Amniotic epithelial cell (primary cell): ENCODE data around the gene SIPA1L3.
A peak's percentile ranks its signal among the peaks of the same experiment; 100 is the strongest.
"Not testable (repeated sequence)": the region's sequence is repeated elsewhere in the genome, so short reads cannot be mapped to it uniquely, and the experiment has no call there.

Source experiments
- DNase-seq: peaks from one replicate; pipeline ENCODE4 v3.0.0-alpha.2; 2010; ENCODE audit warnings: low read depth

Gene SIPA1L3

GRCh38 chr19:38213469-38213868 lies 306.5 kb downstream of the SIPA1L3 start:
- DNase-seq, result no peak

GRCh38 chr19:38213911-38214625 lies 307.1 kb downstream of the SIPA1L3 start:
- DNase-seq, result peak; percentile 64

- no peak for DNase-seq
Observed at GRCh38 chr19:38216785-38217641, 310.0 kb downstream of the SIPA1L3 start.

- DNase-seq, result no peak
Observed at GRCh38 chr19:38218204-38218603, 311.2 kb downstream of the SIPA1L3 start.

GRCh38 chr19:38219221-38219620 lies 312.2 kb downstream of the SIPA1L3 start:
- DNase-seq, result no peak

- no peak for DNase-seq
Observed at GRCh38 chr19:38221421-38221820, 314.4 kb downstream of the SIPA1L3 start.

GRCh38 chr19:38221919-38222830 lies 315.2 kb downstream of the SIPA1L3 start:
- DNase-seq, result peak; percentile 28

GRCh38 chr19:38223119-38223523 lies 316.1 kb downstream of the SIPA1L3 start:
- DNase-seq, result no peak

- DNase-seq, result no peak
Observed at GRCh38 chr19:38223617-38224013, 316.6 kb downstream of the SIPA1L3 start.

- peak; percentile 59 for DNase-seq
Observed at GRCh38 chr19:38224014-38224862, 317.2 kb downstream of the SIPA1L3 start, which contains the start of gene DPF1. TSS of gene DPF1 (minus strand) at chr19:38224222. CDS start at chr19:38224142, 80 bp downstream.

- DNase-seq, result not testable (repeated sequence)
Observed at GRCh38 chr19:38224863-38225218, 317.8 kb downstream of the SIPA1L3 start.

- no peak for DNase-seq
Observed at GRCh38 chr19:38227287-38228004, 320.4 kb downstream of the SIPA1L3 start.

GRCh38 chr19:38228005-38228377 lies 321.0 kb downstream of the SIPA1L3 start:
- DNase-seq, result no peak

GRCh38 chr19:38228491-38229439 lies 321.8 kb downstream of the SIPA1L3 start:
- DNase-seq, result no peak

- peak; percentile 85 for DNase-seq
Observed at GRCh38 chr19:38229585-38230073, 322.6 kb downstream of the SIPA1L3 start.

- DNase-seq, result not testable (repeated sequence)
Observed at GRCh38 chr19:38230506-38231133, 323.6 kb downstream of the SIPA1L3 start.

GRCh38 chr19:38231918-38232317 lies 324.9 kb downstream of the SIPA1L3 start:
- no peak for DNase-seq

- peak; percentile 45 for DNase-seq
Observed at GRCh38 chr19:38233740-38234251, 326.8 kb downstream of the SIPA1L3 start.
